Fibroblast of pulmonary artery (primary cell): Measurements from ENCODE around the gene IL25.

Experiments used
- DNase-seq: peaks from one replicate; pipeline ENCODE4 v3.0.0-alpha.2; 2010; ENCODE audit warnings: low read depth
- H3K4me3 ChIP-seq: replicated peaks from 2 replicates; pipeline ENCODE4 v1.5.1; 2011; ENCODE audit warnings: low read depth, mild to moderate bottlenecking, control low read depth, low read length, moderate library complexity
- CTCF ChIP-seq: IDR thresholded peaks from 2 replicates; pipeline ENCODE4 v1.5.1; 2011; ENCODE audit warnings: mild to moderate bottlenecking, control low read depth, low read length, inconsistent platforms; ENCODE audit errors: missing control alignments

The IL25 gene

GRCh38 chr14:23409966-23410635, 37.5 kb downstream of the IL25 start:
- no peak for TF ChIP-seq CTCF

GRCh38 chr14:23411563-23412525, 39.2 kb downstream of the IL25 start:
- no peak for TF ChIP-seq CTCF
- DNase-seq, result no peak
- no peak overlapping the region for H3K4me3 ChIP-seq

More at GRCh38 chr14:23409966-23410635, 37.5 kb downstream of the IL25 start:
- DNase-seq, result no peak
- H3K4me3 ChIP-seq, result no peak overlapping the region

GRCh38 chr14:23413681-23414080, 41.1 kb downstream of the IL25 start:
- H3K4me3 ChIP-seq, result no peak overlapping the region
- DNase-seq, result no peak
- no peak for TF ChIP-seq CTCF

GRCh38 chr14:23414254-23414653, 41.6 kb downstream of the IL25 start:
- no peak for DNase-seq
- no peak for TF ChIP-seq CTCF
- no peak overlapping the region for H3K4me3 ChIP-seq

GRCh38 chr14:23414906-23415820, 42.6 kb downstream of the IL25 start:
- no peak overlapping the region for H3K4me3 ChIP-seq
- no peak for TF ChIP-seq CTCF
- DNase-seq, result no peak
